Activated T-helper 1 cell treated with anti-CD3 and anti-CD28 coated beads, Interleukin-12 subunit alpha, Interleukin-12 subunit beta, Interleukin-2, Interleukin-4 antibody, amounts not matched to agents 30 ng/mL and 10 ng/mL and 1 ng/mL, durations not matched to agents 14 hours and 24 hours and 36 hours (primary cell): ENCODE data around the gene HPGD. TPM values are rescaled to one million over a fixed set of nuclear protein-coding genes. Genes with fewer than 3 reads are reported as not detected.

Experiments
- DNase-seq: peaks from one replicate; pipeline ENCODE4 v3.0.0; 2021; ENCODE audit warnings: low spot score
- H3K27ac Mint-ChIP-seq: one replicate; pipeline ENCODE4 v1.8.0; 2021; ENCODE audit warnings: mild to moderate bottlenecking, mixed read lengths
- H3K27me3 Mint-ChIP-seq: one replicate; pipeline ENCODE4 v1.8.0; 2022; ENCODE audit warnings: mild to moderate bottlenecking, moderate library complexity, mixed read lengths; ENCODE audit not compliant: insufficient read depth
- H3K36me3 Mint-ChIP-seq: one replicate; pipeline ENCODE4 v1.8.0; 2021; ENCODE audit warnings: low read depth, mixed read lengths
- H3K4me1 Mint-ChIP-seq: one replicate; pipeline ENCODE4 v1.8.0; 2021; ENCODE audit warnings: low read depth, mixed read lengths
- H3K4me3 Mint-ChIP-seq: one replicate; pipeline ENCODE4 v1.8.0; 2021; ENCODE audit warnings: mild to moderate bottlenecking, moderate library complexity, mixed read lengths
- H3K9me3 Mint-ChIP-seq: one replicate; pipeline ENCODE4 v1.8.0; 2021; ENCODE audit warnings: mixed read lengths
- intact Hi-C: fragments of 100-400 bp; cut with micrococcal nuclease; formaldehyde crosslinking; loops from one replicate; pipeline ENCODE4 v1.15.1; 2024
- total RNA-seq: library from RNA; stranded (reverse); gene quantifications from 2 replicates; pipeline ENCODE4 v1.2.3, GENCODE V29; 2022

HPGD gene
- total RNA-seq, 1 donor from 2014 or later: 2.6 TPM

- Mint-ChIP-seq H3K4me1 (peaks cover 23% of the 10 kb centered on the region), H3K27ac (no peak overlapping the region), H3K27me3 (peaks cover 44% of the 10 kb centered on the region), H3K36me3 (no peaks in the 10 kb centered on the region), H3K9me3 (no peaks in the 10 kb centered on the region), H3K4me3 (no peak overlapping the region)
- intact Hi-C loops: loop anchor here (5.0 kb wide), 1 partner anchor 298 kb away; no protein-coding TSS in a partner anchor
- DNase-seq: no peak
Observed at GRCh38 chr4:174520660-174521059, 1.6 kb downstream of the HPGD start.

- Mint-ChIP-seq H3K36me3 (no peaks in the 10 kb centered on the region), H3K4me1 (peaks cover 12% of the 10 kb centered on the region), H3K27me3 (peaks cover 26% of the 10 kb centered on the region), H3K9me3 (no peaks in the 10 kb centered on the region), H3K27ac (no peak overlapping the region), H3K4me3 (no peak overlapping the region)
- no peak for DNase-seq
- intact Hi-C loops: no loop called here
Observed at GRCh38 chr4:174517502-174518445, 4.5 kb downstream of the HPGD start.

GRCh38 chr4:174516794-174517193 is 5.5 kb downstream of the HPGD start:
- DNase-seq: no peak
- Mint-ChIP-seq H3K4me3 (no peak overlapping the region), H3K9me3 (no peaks in the 10 kb centered on the region), H3K36me3 (no peaks in the 10 kb centered on the region), H3K4me1 (peaks cover 6% of the 10 kb centered on the region), H3K27ac (no peak overlapping the region), H3K27me3 (peaks cover 22% of the 10 kb centered on the region)
- intact Hi-C loops: no loop called here

GRCh38 chr4:174516345-174516744 is 5.9 kb downstream of the HPGD start:
- peaks cover 1% of the 10 kb centered on the region for H3K4me1 Mint-ChIP-seq
- no peak overlapping the region for H3K27ac Mint-ChIP-seq
- intact Hi-C loops: no loop called here
- no peak overlapping the region for H3K4me3 Mint-ChIP-seq
- no peaks in the 10 kb centered on the region for H3K36me3 Mint-ChIP-seq
- no peak for DNase-seq
- H3K27me3 Mint-ChIP-seq: peaks cover 17% of the 10 kb centered on the region
- H3K9me3 Mint-ChIP-seq: no peaks in the 10 kb centered on the region

GRCh38 chr4:174512745-174513144 is 9.5 kb downstream of the HPGD start:
- H3K9me3 Mint-ChIP-seq: no peaks in the 10 kb centered on the region
- intact Hi-C loops: no loop called here
- H3K4me3 Mint-ChIP-seq: no peak overlapping the region
- no peaks in the 10 kb centered on the region for H3K36me3 Mint-ChIP-seq
- no peak for DNase-seq
- H3K4me1 Mint-ChIP-seq: no peaks in the 10 kb centered on the region
- peaks cover 12% of the 10 kb centered on the region for H3K27me3 Mint-ChIP-seq
- no peak overlapping the region for H3K27ac Mint-ChIP-seq

GRCh38 chr4:174505892-174506291 is 16.4 kb downstream of the HPGD start:
- H3K4me3 Mint-ChIP-seq: no peak overlapping the region
- H3K36me3 Mint-ChIP-seq: no peaks in the 10 kb centered on the region

GRCh38 chr4:174505007-174505406 is 17.3 kb downstream of the HPGD start:
- H3K27me3 Mint-ChIP-seq: peaks cover 3% of the 10 kb centered on the region
- H3K9me3 Mint-ChIP-seq: no peaks in the 10 kb centered on the region
- H3K4me3 Mint-ChIP-seq: no peak overlapping the region
- no peaks in the 10 kb centered on the region for H3K36me3 Mint-ChIP-seq
- intact Hi-C loops: no loop called here
- no peaks in the 10 kb centered on the region for H3K4me1 Mint-ChIP-seq
- no peak overlapping the region for H3K27ac Mint-ChIP-seq
- no peak for DNase-seq

More at GRCh38 chr4:174505892-174506291, 16.4 kb downstream of the HPGD start:
- H3K27me3 Mint-ChIP-seq: peaks cover 3% of the 10 kb centered on the region
- intact Hi-C loops: no loop called here
- H3K4me1 Mint-ChIP-seq: no peaks in the 10 kb centered on the region
- no peak overlapping the region for H3K27ac Mint-ChIP-seq
- DNase-seq: no peak
- no peaks in the 10 kb centered on the region for H3K9me3 Mint-ChIP-seq

GRCh38 chr4:174503079-174503715 is 19.1 kb downstream of the HPGD start:
- Mint-ChIP-seq H3K36me3 (no peaks in the 10 kb centered on the region), H3K9me3 (no peaks in the 10 kb centered on the region), H3K4me3 (no peak overlapping the region), H3K27me3 (peaks cover 3% of the 10 kb centered on the region), H3K4me1 (peaks cover 7% of the 10 kb centered on the region), H3K27ac (no peak overlapping the region)
- intact Hi-C loops: no loop called here
- DNase-seq: no peak

- peak overlapping the region; percentile 35 for H3K4me3 Mint-ChIP-seq
- peak overlapping the region; percentile 52 for H3K27ac Mint-ChIP-seq
- intact Hi-C loops: no loop called here
- no peaks in the 10 kb centered on the region for H3K36me3 Mint-ChIP-seq
- H3K4me1 Mint-ChIP-seq: peaks cover 12% of the 10 kb centered on the region
- no peak for DNase-seq
- no peaks in the 10 kb centered on the region for H3K9me3 Mint-ChIP-seq
- H3K27me3 Mint-ChIP-seq: no peaks in the 10 kb centered on the region
Observed at GRCh38 chr4:174496631-174497432, 25.5 kb downstream of the HPGD start.

- Mint-ChIP-seq H3K4me1 (peaks cover 12% of the 10 kb centered on the region), H3K9me3 (no peaks in the 10 kb centered on the region), H3K36me3 (no peaks in the 10 kb centered on the region), H3K27me3 (no peaks in the 10 kb centered on the region), H3K4me3 (no peak overlapping the region), H3K27ac (no peak overlapping the region)
- no peak for DNase-seq
- intact Hi-C loops: no loop called here
Observed at GRCh38 chr4:174495626-174496025, 26.7 kb downstream of the HPGD start.

GRCh38 chr4:174494726-174495125 is 27.6 kb downstream of the HPGD start:
- intact Hi-C loops: loop anchor here (1.0 to 5.0 kb wide), 2 partner anchors 44 to 132 kb away; no protein-coding TSS in a partner anchor
- Mint-ChIP-seq H3K4me3 (no peak overlapping the region), H3K4me1 (peaks cover 12% of the 10 kb centered on the region), H3K9me3 (no peaks in the 10 kb centered on the region), H3K27me3 (no peaks in the 10 kb centered on the region), H3K36me3 (no peaks in the 10 kb centered on the region), H3K27ac (peak overlapping the region; percentile 0)
- DNase-seq: no peak

- intact Hi-C loops: loop anchor here (1.0 to 5.0 kb wide), 2 partner anchors 44 to 132 kb away; no protein-coding TSS in a partner anchor
- no peak overlapping the region for H3K4me3 Mint-ChIP-seq
Observed at GRCh38 chr4:174494146-174494545, 28.1 kb downstream of the HPGD start.

More at GRCh38 chr4:174494146-174494545, 28.1 kb downstream of the HPGD start:
- DNase-seq: no peak
- Mint-ChIP-seq H3K27me3 (peaks cover 2% of the 10 kb centered on the region), H3K4me1 (peaks cover 12% of the 10 kb centered on the region), H3K27ac (no peak overlapping the region), H3K36me3 (no peaks in the 10 kb centered on the region), H3K9me3 (no peaks in the 10 kb centered on the region)
